A673 (cell line): ENCODE measurements around the gene GDF11.

Experiments used
- EZH2 ChIP-seq: fragments of 200-600 bp; sonication (generic); IDR thresholded peaks from 2 replicates; pipeline ENCODE4 v1.6.1; 2017; ENCODE audit warnings: borderline replicate concordance, low read depth, mild to moderate bottlenecking, mixed read lengths, antibody characterized with exemption, low read length; ENCODE audit not compliant: poor library complexity, severe bottlenecking
- TF ChIP-seq, protein P1 (sequence below): fragments of 300-800, 200-600 bp; sonication (generic); conservative IDR thresholded peaks from 2 replicates; pipeline ENCODE4 v1.5.1; 2017; ENCODE audit warnings: low read depth, mild to moderate bottlenecking, antibody characterized with exemption, low read length, moderate library complexity, mixed read lengths

DNA sequence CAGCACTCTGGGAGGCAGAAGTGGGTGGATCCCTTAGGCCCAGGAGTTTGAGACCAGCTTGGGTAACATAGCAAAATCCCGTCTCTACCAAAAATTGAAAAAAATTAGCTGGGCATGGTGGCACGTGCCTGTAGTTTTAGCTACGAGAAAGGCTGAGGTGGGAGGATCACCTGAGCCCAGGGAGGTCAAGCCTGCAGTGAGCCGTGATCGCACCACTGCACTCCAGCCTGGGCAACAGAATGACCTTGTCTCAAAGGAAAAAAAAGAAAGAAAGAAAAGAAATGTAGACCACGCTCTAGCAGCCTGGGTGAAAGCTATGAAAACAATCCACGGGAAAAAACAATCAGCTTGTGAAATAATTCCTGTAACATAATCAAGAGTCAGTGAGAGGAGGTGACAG, 45.6 kb downstream of the GDF11 start:
- TF ChIP-seq, protein P1, sequence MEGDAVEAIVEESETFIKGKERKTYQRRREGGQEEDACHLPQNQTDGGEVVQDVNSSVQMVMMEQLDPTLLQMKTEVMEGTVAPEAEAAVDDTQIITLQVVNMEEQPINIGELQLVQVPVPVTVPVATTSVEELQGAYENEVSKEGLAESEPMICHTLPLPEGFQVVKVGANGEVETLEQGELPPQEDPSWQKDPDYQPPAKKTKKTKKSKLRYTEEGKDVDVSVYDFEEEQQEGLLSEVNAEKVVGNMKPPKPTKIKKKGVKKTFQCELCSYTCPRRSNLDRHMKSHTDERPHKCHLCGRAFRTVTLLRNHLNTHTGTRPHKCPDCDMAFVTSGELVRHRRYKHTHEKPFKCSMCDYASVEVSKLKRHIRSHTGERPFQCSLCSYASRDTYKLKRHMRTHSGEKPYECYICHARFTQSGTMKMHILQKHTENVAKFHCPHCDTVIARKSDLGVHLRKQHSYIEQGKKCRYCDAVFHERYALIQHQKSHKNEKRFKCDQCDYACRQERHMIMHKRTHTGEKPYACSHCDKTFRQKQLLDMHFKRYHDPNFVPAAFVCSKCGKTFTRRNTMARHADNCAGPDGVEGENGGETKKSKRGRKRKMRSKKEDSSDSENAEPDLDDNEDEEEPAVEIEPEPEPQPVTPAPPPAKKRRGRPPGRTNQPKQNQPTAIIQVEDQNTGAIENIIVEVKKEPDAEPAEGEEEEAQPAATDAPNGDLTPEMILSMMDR: no peak
- TF ChIP-seq EZH2: no peak
